NT2/D1 (cell line): ENCODE measurements around the gene C1orf146.

Experiments used
- SUZ12 ChIP-seq: IDR thresholded peaks from 2 replicates; pipeline ENCODE4 v1.6.1; 2011; ENCODE audit not compliant: insufficient read length, insufficient read depth; ENCODE audit errors: extremely low read depth
- YY1 ChIP-seq: IDR thresholded peaks from 2 replicates; pipeline ENCODE4 v1.6.1; 2011; ENCODE audit not compliant: insufficient read length, insufficient read depth

DNA sequence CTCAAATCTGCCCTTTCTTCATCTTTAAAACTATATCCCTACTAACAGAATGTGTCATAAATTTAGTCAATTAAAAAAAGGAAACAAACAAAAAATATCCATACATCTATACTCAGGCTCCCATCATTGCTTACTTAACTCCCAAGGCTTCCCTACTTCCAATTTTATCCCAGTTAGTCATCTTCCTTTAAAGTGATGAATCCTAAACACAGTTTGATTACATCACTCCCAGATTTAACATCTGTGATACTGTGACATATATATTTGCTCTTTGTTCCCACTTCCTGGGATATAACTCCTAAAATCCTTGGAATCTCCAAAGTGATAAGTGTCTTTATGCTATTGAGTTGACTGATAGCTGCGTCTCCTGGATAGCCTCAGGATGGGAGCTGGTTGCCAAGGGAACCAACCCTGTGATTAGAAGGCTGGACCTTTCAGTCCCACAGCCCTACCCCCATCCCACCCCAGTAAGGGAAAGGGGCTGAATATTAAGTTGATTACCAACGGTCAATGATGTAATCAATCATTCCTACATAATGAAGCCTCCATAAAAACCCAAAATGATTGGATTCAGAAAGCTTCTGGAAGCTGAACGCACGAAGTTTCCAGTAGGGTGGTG, 59.5 kb downstream of the C1orf146 start:
- no peak for TF ChIP-seq SUZ12
- no peak for TF ChIP-seq YY1
